ENCODE results near the gene CSTF3. TPM values are rescaled to one million over a fixed set of nuclear protein-coding genes. Genes with fewer than 3 reads are reported as not detected.

Gene CSTF3
- total and polyA plus RNA-seq, 9 of the 15 experiments (the other 6 are each of a cell fraction or from before 2014, with no cell fraction given) = 37.0 to 111 (median 61.0) TPM

DNA sequence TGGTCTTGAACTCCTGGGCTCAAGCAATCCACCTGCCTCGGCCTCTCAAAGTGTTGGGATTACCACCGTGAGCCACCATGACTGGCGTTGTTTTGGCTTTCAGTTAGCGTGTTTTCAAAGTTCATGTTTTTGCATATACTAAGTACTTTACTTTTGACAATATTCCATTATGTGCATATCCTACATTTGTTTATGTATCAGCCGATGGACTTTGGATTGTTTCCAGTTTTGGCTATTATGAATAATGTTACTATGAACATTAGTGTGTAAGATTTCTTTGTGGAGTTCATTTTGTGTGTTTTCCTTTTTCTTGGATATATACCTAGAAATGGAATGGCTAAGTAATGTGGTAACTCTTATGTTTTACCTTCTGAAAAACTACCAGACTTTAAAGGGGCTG lies 9.9 kb downstream of the CSTF3 start:
- Histone ChIP-seq H3K36me3 (ENCODE audit: control insufficient read depth, insufficient read depth, low read length) (peaks cover 48% of the 10 kb centered on the region), H3K9me3 (replicated peaks; ENCODE audit: control insufficient read depth, insufficient read depth, low read depth, low read length) (no peaks in the 10 kb centered on the region), H3K27me3 (ENCODE audit: control insufficient read depth in 2 of 2, insufficient read depth in 2 of 2, low read length in 2 of 2) (no peaks in the 10 kb centered on the region), H2AFZ (ENCODE audit: low read depth, low read length) (no peak overlapping the region), H3K9me1 (ENCODE audit: control insufficient read depth, insufficient read depth, low read length) (no peaks in the 10 kb centered on the region), H3K4me1 (replicated peaks in 1 of 2; ENCODE audit: control insufficient read depth in 2 of 2, insufficient read depth in 2 of 2, low read length in 2 of 2) (no peaks in the 10 kb centered on the region; a peak in 1 of 5 replicates), H3K27ac (ENCODE audit: extremely low read depth, low read depth, low read length) (no peak overlapping the region), H3K4me3 (no peak overlapping the region), H3K4me2 (ENCODE audit: insufficient read depth, low read length) (no peak overlapping the region), H3K9ac (ENCODE audit: insufficient read depth in 1 of 2, low read depth in 2 of 2, low read length in 2 of 2) (no peak overlapping the region), H4K20me1 (replicated peaks; ENCODE audit: control insufficient read depth, insufficient read depth, low read length) (peaks cover 11% of the 10 kb centered on the region; the same call in 1 of the 2 replicates), H3K79me2 (ENCODE audit: control insufficient read depth, insufficient read depth, low read length) (peaks cover 99% of the 10 kb centered on the region)
- no peak for ATAC-seq
- ChIA-PET POLR2A (interaction anchor here (1.0 kb wide), 1 partner anchor 212 kb away, joined by 4 read pairs; no protein-coding TSS in a partner anchor), CTCF (ENCODE audit: low intra/inter-chr PET ratio) (no interaction called here)
- TF ChIP-seq NCOA4 (IDR thresholded peaks at IDR 0.05; ENCODE audit: partially characterized antibody) (no peak), ZBTB11 (CRISPR knock-in tag; IDR thresholded peaks at IDR 0.05) (no peak), FOXJ2 (tag; IDR thresholded peaks at IDR 0.05) (no peak), KLF6 (CRISPR knock-in tag; IDR thresholded peaks at IDR 0.05; ENCODE audit: borderline replicate concordance) (no peak), ZC3H8 (IDR thresholded peaks at IDR 0.05) (no peak), ZNF175 (CRISPR knock-in tag; IDR thresholded peaks at IDR 0.05; ENCODE audit: low read depth) (no peak), KDM1A (IDR thresholded peaks at IDR 0.05) (no peak), CBX2 (IDR thresholded peaks at IDR 0.05; ENCODE audit: insufficient read depth, low read length, poor library complexity, severe bottlenecking) (no peak), KHSRP (IDR thresholded peaks at IDR 0.05) (no peak), ZFP1 (CRISPR knock-in tag; IDR thresholded peaks at IDR 0.05) (no peak), E2F5 (CRISPR knock-in tag; IDR thresholded peaks at IDR 0.05) (no peak), PYGO2 (tag; IDR thresholded peaks at IDR 0.05) (no peak), RFX5 (IDR thresholded peaks at IDR 0.05; ENCODE audit: low read depth, low read length) (no peak), GTF2F1 (IDR thresholded peaks at IDR 0.05; ENCODE audit: low read depth, low read length) (no peak), CREB1 (IDR thresholded peaks at IDR 0.05) (no peak), CREB1 (CRISPR knock-in tag; IDR thresholded peaks at IDR 0.05) (no peak), ZSCAN32 (CRISPR knock-in tag; IDR thresholded peaks at IDR 0.05) (no peak), ZNF764 (CRISPR knock-in tag; IDR thresholded peaks at IDR 0.05; ENCODE audit: low read depth) (no peak), ZNF140 (CRISPR knock-in tag; IDR thresholded peaks at IDR 0.05) (no peak), ZBED1 (IDR thresholded peaks at IDR 0.05) (no peak)
- intact Hi-C loops (cut with micrococcal nuclease) = no loop called here
- 95% methylated on average over 5 of the region's 5 CpGs for WGBS (ENCODE audit: insufficient coverage, low coverage, missing lambda C conversion rate)
- FAIRE-seq = no peak
- in situ Hi-C loops (cut with MboI) = no loop called here
- BruUV-seq (replicated peaks) = no TSS peak
- DNase-seq (ENCODE audit: extremely low read depth in 1 of 4, low spot score in 3 of 4) = no peak
